ENCODE data around the gene PDLIM3. TPM values are rescaled to one million over a fixed set of nuclear protein-coding genes. Genes with fewer than 3 reads are reported as not detected.

Gene PDLIM3
- total RNA-seq, 2 donors from 2014 or later: not detected

Other genes with a start within 250 kb of the PDLIM3 start
- gene LRP2BP, start 139.6 kb downstream of the PDLIM3 start, total RNA-seq: 1 to 10 TPM; 2.1 to 3.3 TPM
- 10 to 100 TPM; 16.1 to 19.1 TPM for gene ANKRD37, start 138.7 kb downstream of the PDLIM3 start, total RNA-seq
- 10 to 100 TPM; 16.8 to 21.3 TPM for gene UFSP2, start 109.5 kb downstream of the PDLIM3 start, total RNA-seq
- gene CCDC110, start 63.8 kb downstream of the PDLIM3 start, total RNA-seq: under 1 TPM in 1 of 2 donors, not detected in 1; 0.10 TPM

Measured in T-helper 17 cell (primary cell).